Measurements from ENCODE around the gene ORC3. TPM values are rescaled to one million over a fixed set of nuclear protein-coding genes. Genes with fewer than 3 reads are reported as not detected.
A peak's percentile ranks its signal among the peaks of the same experiment; 100 is the strongest.

The ORC3 gene
- 46.5 and 48.8 TPM in 2 replicates for total RNA-seq (2021)
- percentile 81 among the genes with signal in this experiment for Bru-seq, nascent RNA
- percentile 75 among the genes with signal in this experiment for BruChase-seq, experiment 1, labeled RNA remaining after a 2-hour chase
- percentile 69 among the genes with signal in this experiment for BruChase-seq, experiment 2, labeled RNA remaining after a 6-hour chase
- long read RNA-seq, transcript ORC3-202 (20 exons, 2,512 nt), result major isoform, 55 of 242 reads
- long read RNA-seq, transcript ORC3-201 (20 exons, 2,501 nt), result minor isoform, 50 of 242 reads
- long read RNA-seq, partial matches to known transcripts, result 84 of 242 reads
- long read RNA-seq, other reads (novel, unspliced or antisense), result 51 of 242 reads

GRCh38 chr6:87589693-87590416 lies at the start of gene ORC3, which contains the start of gene RARS2:
Gene ORC3 (plus strand): TSS chr6:87590135. CDS start chr6:87590169, 34 bp downstream.
Gene RARS2 (minus strand): TSS chr6:87589987. CDS start chr6:87589957, 30 bp downstream.
- ChIA-PET CTCF (no interaction called here), POLR2A (ENCODE audit: low non-redundant PET) (no interaction called here)
- Histone ChIP-seq H3K27ac (ENCODE audit: low read depth, low read length, poor library complexity, severe bottlenecking) (peak within 1 kb of the TSS; percentile 80), H3K4me1 (ENCODE audit: insufficient read depth, low read length, poor library complexity, severe bottlenecking) (peaks cover 5% of the 10 kb centered on the region), H3K27me3 (replicated peaks; ENCODE audit: insufficient read depth, low read depth, low read length, poor library complexity) (no peaks in the 10 kb centered on the region), H3K4me3 (ENCODE audit: low read depth, low read length, poor library complexity, severe bottlenecking) (peak within 1 kb of the TSS; percentile 67), H3K36me3 (ENCODE audit: insufficient read depth, low read length, poor library complexity, severe bottlenecking) (peaks cover 7% of the 10 kb centered on the region), H3K9me3 (ENCODE audit: low read depth, low read length, poor library complexity, severe bottlenecking) (no peaks in the 10 kb centered on the region)
- no TSS peak for BruUV-seq (replicated peaks)
- peak; percentile 95 for DNase-seq (ENCODE audit: low spot score)
- TF ChIP-seq, protein P1, sequence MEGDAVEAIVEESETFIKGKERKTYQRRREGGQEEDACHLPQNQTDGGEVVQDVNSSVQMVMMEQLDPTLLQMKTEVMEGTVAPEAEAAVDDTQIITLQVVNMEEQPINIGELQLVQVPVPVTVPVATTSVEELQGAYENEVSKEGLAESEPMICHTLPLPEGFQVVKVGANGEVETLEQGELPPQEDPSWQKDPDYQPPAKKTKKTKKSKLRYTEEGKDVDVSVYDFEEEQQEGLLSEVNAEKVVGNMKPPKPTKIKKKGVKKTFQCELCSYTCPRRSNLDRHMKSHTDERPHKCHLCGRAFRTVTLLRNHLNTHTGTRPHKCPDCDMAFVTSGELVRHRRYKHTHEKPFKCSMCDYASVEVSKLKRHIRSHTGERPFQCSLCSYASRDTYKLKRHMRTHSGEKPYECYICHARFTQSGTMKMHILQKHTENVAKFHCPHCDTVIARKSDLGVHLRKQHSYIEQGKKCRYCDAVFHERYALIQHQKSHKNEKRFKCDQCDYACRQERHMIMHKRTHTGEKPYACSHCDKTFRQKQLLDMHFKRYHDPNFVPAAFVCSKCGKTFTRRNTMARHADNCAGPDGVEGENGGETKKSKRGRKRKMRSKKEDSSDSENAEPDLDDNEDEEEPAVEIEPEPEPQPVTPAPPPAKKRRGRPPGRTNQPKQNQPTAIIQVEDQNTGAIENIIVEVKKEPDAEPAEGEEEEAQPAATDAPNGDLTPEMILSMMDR (conservative IDR thresholded peaks at IDR 0.05; ENCODE audit: low read depth, low read length), result no peak
- no peak for TF ChIP-seq EZH2 (IDR thresholded peaks at IDR 0.05; ENCODE audit: borderline replicate concordance, low read depth, low read length, poor library complexity, severe bottlenecking)
- intact Hi-C loops (cut with micrococcal nuclease; ENCODE audit: unreplicated experiment), result loop anchor here (2.0 to 10.0 kb wide), 3 partner anchors 63 to 435 kb away; partner anchors contain the start of genes AKIRIN2 and ZNF292

DNA sequence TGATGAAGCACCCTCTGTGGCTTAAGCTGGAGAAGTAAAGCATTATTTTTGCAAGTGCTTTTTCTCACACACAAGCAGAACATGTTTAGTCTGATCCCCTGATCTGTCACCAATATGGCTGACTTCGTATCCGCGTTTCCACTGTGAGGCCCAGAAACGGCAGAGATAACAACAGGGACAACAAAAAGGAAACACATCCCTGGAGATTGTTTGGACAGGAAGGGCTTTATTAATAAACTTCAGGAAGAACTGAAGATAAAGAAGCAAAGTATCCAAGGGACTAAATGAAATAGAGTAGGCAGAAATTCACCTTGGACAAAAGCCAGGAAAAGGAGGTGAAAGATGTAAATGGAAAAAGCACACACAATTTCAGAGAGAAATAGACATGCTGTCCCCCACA lies 49.4 kb upstream of the ORC3 start:
- DNase-seq (ENCODE audit: low spot score), result no peak
- H3K9me3 ChIP-seq (ENCODE audit: low read depth, low read length, poor library complexity, severe bottlenecking), result peaks cover 9% of the 10 kb centered on the region
- no peaks in the 10 kb centered on the region for H3K4me1 ChIP-seq (ENCODE audit: insufficient read depth, low read length, poor library complexity, severe bottlenecking)
- no peak overlapping the region for H3K27ac ChIP-seq (ENCODE audit: low read depth, low read length, poor library complexity, severe bottlenecking)
- intact Hi-C loops (cut with micrococcal nuclease; ENCODE audit: unreplicated experiment), result no loop called here
- no peak for TF ChIP-seq EZH2 (IDR thresholded peaks at IDR 0.05; ENCODE audit: borderline replicate concordance, low read depth, low read length, poor library complexity, severe bottlenecking)
- TF ChIP-seq, protein P1 (conservative IDR thresholded peaks at IDR 0.05; ENCODE audit: low read depth, low read length), result no peak
- no peaks in the 10 kb centered on the region for H3K27me3 ChIP-seq (replicated peaks; ENCODE audit: insufficient read depth, low read depth, low read length, poor library complexity)
- peaks cover 24% of the 10 kb centered on the region for H3K36me3 ChIP-seq (ENCODE audit: insufficient read depth, low read length, poor library complexity, severe bottlenecking)
- ChIA-PET POLR2A (ENCODE audit: low non-redundant PET) (no interaction called here), CTCF (no interaction called here)
- no TSS peak for BruUV-seq (replicated peaks)
- no peak overlapping the region for H3K4me3 ChIP-seq (ENCODE audit: low read depth, low read length, poor library complexity, severe bottlenecking)

GRCh38 chr6:87541041-87541440 lies 48.9 kb upstream of the ORC3 start:
- CTCF ChIA-PET, result no interaction called here
- H3K9me3 ChIP-seq (ENCODE audit: low read depth, low read length, poor library complexity, severe bottlenecking), result peaks cover 9% of the 10 kb centered on the region
- no peaks in the 10 kb centered on the region for H3K4me1 ChIP-seq (ENCODE audit: insufficient read depth, low read length, poor library complexity, severe bottlenecking)
- H3K27ac ChIP-seq (ENCODE audit: low read depth, low read length, poor library complexity, severe bottlenecking), result no peak overlapping the region
- H3K4me3 ChIP-seq (ENCODE audit: low read depth, low read length, poor library complexity, severe bottlenecking), result no peak overlapping the region
- no peaks in the 10 kb centered on the region for H3K27me3 ChIP-seq (replicated peaks; ENCODE audit: insufficient read depth, low read depth, low read length, poor library complexity)
- intact Hi-C loops (cut with micrococcal nuclease; ENCODE audit: unreplicated experiment), result no loop called here
- no peak for DNase-seq (ENCODE audit: low spot score)
- TF ChIP-seq, protein P1 (conservative IDR thresholded peaks at IDR 0.05; ENCODE audit: low read depth, low read length), result no peak
- TF ChIP-seq EZH2 (IDR thresholded peaks at IDR 0.05; ENCODE audit: borderline replicate concordance, low read depth, low read length, poor library complexity, severe bottlenecking), result no peak
- BruUV-seq (replicated peaks), result no TSS peak
- H3K36me3 ChIP-seq (ENCODE audit: insufficient read depth, low read length, poor library complexity, severe bottlenecking), result peaks cover 26% of the 10 kb centered on the region
- POLR2A ChIA-PET (ENCODE audit: low non-redundant PET), result no interaction called here
